HG03103 (cell line): ENCODE measurements around the gene RPL27.
"Not testable (repeated sequence)": the region's sequence is repeated elsewhere in the genome, so short reads cannot be mapped to it uniquely, and the experiment has no call there.

Experiments
- ATAC-seq: cut with Tn5 transposase; IDR thresholded peaks from one replicate; pipeline ENCODE4 v1.9.1; 2021; ENCODE audit warnings: low read depth; ENCODE audit not compliant: unreplicated experiment

RPL27 gene

GRCh38 chr17:42992872-42993271 is 5.3 kb upstream of the RPL27 start:
- ATAC-seq = no peak

GRCh38 chr17:42993913-42994312 is 4.3 kb upstream of the RPL27 start:
- not testable (repeated sequence) for ATAC-seq

GRCh38 chr17:42997390-42997983 is 732 bp upstream of the RPL27 start:
- ATAC-seq = no peak

- no peak for ATAC-seq
Measured at GRCh38 chr17:42999003-42999525, 845 bp downstream of the RPL27 start.

- not testable (repeated sequence) for ATAC-seq
Measured at GRCh38 chr17:43000894-43001293, 2.7 kb downstream of the RPL27 start.

- no peak for ATAC-seq
Measured at GRCh38 chr17:43003542-43004172, 5.4 kb downstream of the RPL27 start.

GRCh38 chr17:43006639-43007551 is 8.7 kb downstream of the RPL27 start, which contains the start of gene IFI35:
TSS of gene IFI35 (plus strand) at chr17:43006784. CDS start at chr17:43006948, 164 bp downstream.
- no peak for ATAC-seq

GRCh38 chr17:43010667-43011308 is 12.6 kb downstream of the RPL27 start:
- ATAC-seq = no peak

GRCh38 chr17:43011728-43012472 is 13.7 kb downstream of the RPL27 start:
- no peak for ATAC-seq

- no peak for ATAC-seq
Measured at GRCh38 chr17:43013296-43013695, 15.1 kb downstream of the RPL27 start.

- ATAC-seq = no peak
Measured at GRCh38 chr17:43014020-43014648, 15.9 kb downstream of the RPL27 start.

GRCh38 chr17:43014649-43015542 is 16.7 kb downstream of the RPL27 start:
- no peak for ATAC-seq

GRCh38 chr17:43015579-43015978 is 17.4 kb downstream of the RPL27 start:
- ATAC-seq = no peak

- ATAC-seq = no peak
Measured at GRCh38 chr17:43016216-43016615, 18.0 kb downstream of the RPL27 start.

GRCh38 chr17:43018008-43018853 is 20.0 kb downstream of the RPL27 start:
- no peak for ATAC-seq

GRCh38 chr17:43018932-43019331 is 20.7 kb downstream of the RPL27 start:
- no peak for ATAC-seq

- ATAC-seq = no peak
Measured at GRCh38 chr17:43019418-43019817, 21.2 kb downstream of the RPL27 start.
